Measurements from ENCODE around the gene PGAP6.
"Not testable (repeated sequence)": the region's sequence is repeated elsewhere in the genome, so short reads cannot be mapped to it uniquely, and the experiment has no call there.

The PGAP6 gene

DNA sequence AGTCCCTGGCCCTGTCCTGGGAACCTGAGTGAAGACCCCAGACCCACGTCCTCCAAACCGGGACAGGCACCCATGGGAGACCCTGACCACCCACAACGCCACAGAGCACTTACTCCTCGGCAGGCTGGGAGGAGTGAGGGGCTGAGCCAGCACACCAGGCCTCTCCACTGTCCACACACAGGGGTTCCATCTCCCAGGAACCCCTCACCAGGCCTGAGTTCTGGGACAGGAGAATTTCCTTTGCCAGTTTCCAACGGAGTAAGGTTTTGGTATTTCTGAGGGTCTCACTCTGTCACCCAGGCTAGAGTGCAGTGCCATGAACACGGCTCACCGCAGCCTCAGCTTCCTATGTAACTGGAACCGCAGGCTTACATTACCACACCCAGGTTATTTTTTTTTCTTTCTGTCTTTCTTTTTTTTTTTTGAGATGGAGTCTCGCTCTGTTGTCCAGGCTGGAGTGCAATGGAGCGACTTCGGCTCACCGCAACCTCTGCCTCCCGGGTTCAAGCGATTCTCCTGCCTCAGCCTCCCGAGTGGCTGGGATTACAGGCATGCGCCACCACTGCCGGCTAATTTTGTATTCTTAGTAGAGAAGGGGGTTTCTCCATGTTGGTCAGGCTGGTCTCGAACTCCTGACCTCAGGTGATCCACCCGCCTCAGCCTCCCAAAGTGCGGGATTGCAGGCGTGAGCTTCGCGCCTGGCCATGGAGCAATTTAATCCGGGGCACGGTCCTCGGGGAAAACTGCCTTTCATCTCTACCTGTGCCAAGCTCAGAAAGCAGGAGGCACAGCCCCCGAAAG is 1.6 kb downstream of the PGAP6 start:
- H3K4me1 ChIP-seq (ENCODE audit: control insufficient read depth, low read length): peaks cover 23% of the 10 kb centered on the region
- TF ChIP-seq CTCF (IDR thresholded peaks at IDR 0.05; ENCODE audit: low read depth, low read length, poor library complexity, severe bottlenecking) (no peak), EZH2phosphoT487 (IDR thresholded peaks at IDR 0.05; ENCODE audit: borderline replicate concordance, low read length) (no peak)
- no peaks in the 10 kb centered on the region for H3K9me3 ChIP-seq (ENCODE audit: control insufficient read depth, insufficient read depth, low read length)
- H3K79me2 ChIP-seq (ENCODE audit: control insufficient read depth, low read length): peaks cover 40% of the 10 kb centered on the region
- H3K27ac ChIP-seq (ENCODE audit: low read depth, low read length): no peak overlapping the region
- no peaks in the 10 kb centered on the region for H3K27me3 ChIP-seq (ENCODE audit: control insufficient read depth, low read length)
- peak overlapping the region; percentile 91 for H3K4me3 ChIP-seq (ENCODE audit: low read length)
- peaks cover 19% of the 10 kb centered on the region for H3K36me3 ChIP-seq (ENCODE audit: control insufficient read depth, low read length)
- peak overlapping the region; percentile 94 for H3K4me2 ChIP-seq (ENCODE audit: low read length)
- no peaks in the 10 kb centered on the region for H3K9me2 ChIP-seq (replicated peaks; ENCODE audit: control insufficient read depth, low read length)
- peaks cover 22% of the 10 kb centered on the region for H3F3A ChIP-seq (ENCODE audit: control insufficient read depth, insufficient read depth)
- H4K20me1 ChIP-seq (ENCODE audit: control insufficient read depth, insufficient read depth, low read depth, low read length): peaks cover 5% of the 10 kb centered on the region; the same call in 1 of the 2 replicates

- Histone ChIP-seq H3F3A (ENCODE audit: control insufficient read depth, insufficient read depth) (peaks cover 18% of the 10 kb centered on the region), H3K4me3 (ENCODE audit: low read length) (no peak overlapping the region), H3K4me1 (ENCODE audit: control insufficient read depth, low read length) (peaks cover 17% of the 10 kb centered on the region), H3K27ac (ENCODE audit: low read depth, low read length) (no peak overlapping the region), H3K9me3 (ENCODE audit: control insufficient read depth, insufficient read depth, low read length) (no peaks in the 10 kb centered on the region), H3K27me3 (ENCODE audit: control insufficient read depth, low read length) (no peaks in the 10 kb centered on the region), H3K4me2 (ENCODE audit: low read length) (no peak overlapping the region), H3K9me2 (replicated peaks; ENCODE audit: control insufficient read depth, low read length) (no peaks in the 10 kb centered on the region), H3K36me3 (ENCODE audit: control insufficient read depth, low read length) (peaks cover 26% of the 10 kb centered on the region), H4K20me1 (ENCODE audit: control insufficient read depth, insufficient read depth, low read depth, low read length) (peaks cover 5% of the 10 kb centered on the region; the same call in 1 of the 2 replicates), H3K79me2 (ENCODE audit: control insufficient read depth, low read length) (peaks cover 40% of the 10 kb centered on the region)
- no peak for TF ChIP-seq EZH2phosphoT487 (IDR thresholded peaks at IDR 0.05; ENCODE audit: borderline replicate concordance, low read length)
- TF ChIP-seq CTCF (IDR thresholded peaks at IDR 0.05; ENCODE audit: low read depth, low read length, poor library complexity, severe bottlenecking): no peak
Observed at GRCh38 chr16:379183-379960, 2.4 kb downstream of the PGAP6 start.

- peaks cover 5% of the 10 kb centered on the region; the same call in 1 of the 2 replicates for H4K20me1 ChIP-seq (ENCODE audit: control insufficient read depth, insufficient read depth, low read depth, low read length)
- H3K4me3 ChIP-seq (ENCODE audit: low read length): no peak overlapping the region
- no peaks in the 10 kb centered on the region for H3K9me2 ChIP-seq (replicated peaks; ENCODE audit: control insufficient read depth, low read length)
- H3K9me3 ChIP-seq (ENCODE audit: control insufficient read depth, insufficient read depth, low read length): no peaks in the 10 kb centered on the region
- no peak overlapping the region for H3K27ac ChIP-seq (ENCODE audit: low read depth, low read length)
- no peak overlapping the region for H3K4me2 ChIP-seq (ENCODE audit: low read length)
- H3K79me2 ChIP-seq (ENCODE audit: control insufficient read depth, low read length): peaks cover 37% of the 10 kb centered on the region
- no peaks in the 10 kb centered on the region for H3K27me3 ChIP-seq (ENCODE audit: control insufficient read depth, low read length)
- peaks cover 24% of the 10 kb centered on the region for H3K36me3 ChIP-seq (ENCODE audit: control insufficient read depth, low read length)
- no peak for TF ChIP-seq EZH2phosphoT487 (IDR thresholded peaks at IDR 0.05; ENCODE audit: borderline replicate concordance, low read length)
- no peak for TF ChIP-seq CTCF (IDR thresholded peaks at IDR 0.05; ENCODE audit: low read depth, low read length, poor library complexity, severe bottlenecking)
- H3F3A ChIP-seq (ENCODE audit: control insufficient read depth, insufficient read depth): peaks cover 12% of the 10 kb centered on the region
- peaks cover 11% of the 10 kb centered on the region for H3K4me1 ChIP-seq (ENCODE audit: control insufficient read depth, low read length)
Observed at GRCh38 chr16:378821-379182, 3.0 kb downstream of the PGAP6 start.

DNA sequence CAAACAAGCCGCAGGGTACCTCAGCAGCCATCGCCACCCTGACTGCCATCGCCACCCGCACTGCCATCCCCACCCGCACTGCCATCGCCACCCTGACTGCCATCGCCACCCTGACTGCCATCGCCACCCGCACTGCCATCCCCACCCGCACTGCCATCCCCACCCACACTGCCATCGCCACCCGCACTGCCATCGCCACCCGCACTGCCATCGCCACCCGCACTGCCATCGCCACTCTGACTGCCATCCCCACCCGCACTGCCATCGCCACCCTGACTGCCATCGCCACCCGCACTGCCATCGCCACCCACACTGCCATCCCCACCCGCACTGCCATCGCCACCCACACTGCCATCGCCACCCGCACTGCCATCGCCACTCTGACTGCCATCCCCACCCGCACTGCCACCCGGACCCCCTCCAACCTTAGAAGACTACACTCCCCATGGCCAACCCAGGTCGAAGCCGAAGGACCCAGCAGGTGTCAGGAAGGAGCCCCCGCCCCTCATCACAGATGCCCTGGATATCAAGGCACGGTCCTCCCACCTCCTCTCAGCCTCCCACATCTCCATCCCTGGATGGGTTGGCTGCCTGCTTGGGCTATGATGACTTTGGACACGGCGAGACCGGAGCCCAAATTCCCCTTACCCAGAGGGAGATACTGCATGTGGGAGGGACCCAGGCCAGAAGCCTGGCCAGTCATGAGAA is 3.5 kb downstream of the PGAP6 start:
- H4K20me1 ChIP-seq (ENCODE audit: control insufficient read depth, insufficient read depth, low read depth, low read length); H3K4me3 ChIP-seq (ENCODE audit: low read length); H3K27ac ChIP-seq (ENCODE audit: low read depth, low read length); H3K9me3 ChIP-seq (ENCODE audit: control insufficient read depth, insufficient read depth, low read length); H3K9me2 ChIP-seq (replicated peaks; ENCODE audit: control insufficient read depth, low read length); H3K27me3 ChIP-seq (ENCODE audit: control insufficient read depth, low read length); H3F3A ChIP-seq (ENCODE audit: control insufficient read depth, insufficient read depth); H3K4me1 ChIP-seq (ENCODE audit: control insufficient read depth, low read length); H3K4me2 ChIP-seq (ENCODE audit: low read length): not testable (repeated sequence)
- Histone ChIP-seq H3K79me2 (ENCODE audit: control insufficient read depth, low read length) (peaks cover 37% of the 10 kb centered on the region), H3K36me3 (ENCODE audit: control insufficient read depth, low read length) (peaks cover 29% of the 10 kb centered on the region)
